ENCODE data around the gene OSM. TPM values are rescaled to one million over a fixed set of nuclear protein-coding genes. Genes with fewer than 3 reads are reported as not detected.

The OSM gene
- polyA plus RNA-seq, 1 donor (not counting 4 experiments of a cell fraction or from before 2014, with no cell fraction given): not detected

DNA sequence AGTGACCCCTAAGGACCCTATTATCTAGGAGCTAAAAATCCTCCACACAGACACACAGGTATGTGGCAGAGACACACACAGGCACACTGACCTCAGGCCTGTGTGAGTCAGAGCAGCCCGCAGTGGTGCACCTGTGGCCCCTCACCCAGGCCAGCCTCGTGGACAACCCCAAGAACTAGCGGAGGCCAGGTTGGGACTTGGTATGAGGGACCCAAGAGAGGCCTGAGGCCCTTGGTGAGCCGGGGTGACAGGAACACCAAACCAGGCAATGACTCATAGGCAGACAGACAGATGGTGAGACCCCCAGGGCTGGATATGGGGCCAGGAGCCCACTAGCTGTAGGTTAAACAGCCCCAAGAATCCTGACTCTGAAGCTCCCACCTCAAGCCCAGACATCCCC, 16.7 kb upstream of the OSM start:
- H3K4me2 ChIP-seq (ENCODE audit: control insufficient read depth, extremely low read depth, insufficient read depth, low read depth, low read length): no peak overlapping the region
- no peaks in the 10 kb centered on the region for H3K79me2 ChIP-seq (ENCODE audit: control insufficient read depth, insufficient read depth, low read length)
- H3K9me1 ChIP-seq (ENCODE audit: control insufficient read depth, extremely low read depth, insufficient read depth, low read length): no peaks in the 10 kb centered on the region
- H2AFZ ChIP-seq (ENCODE audit: control insufficient read depth, low read length): no peak overlapping the region
- H3K4me1 ChIP-seq (ENCODE audit: control insufficient read depth, extremely low read depth, insufficient read depth, low read length): no peaks in the 10 kb centered on the region
- FAIRE-seq (no peak), DNase-seq (ENCODE audit: low read depth, low spot score) (no peak)
- dilution Hi-C loops (cut with MboI; ENCODE audit: extremely low pct_ligation_motif_present, low sequenced_read_pairs): no loop called here
- H3K9ac ChIP-seq (ENCODE audit: control insufficient read depth, extremely low read depth, insufficient read depth, low read length): no peak overlapping the region
- peaks cover 0 to 7% of the 10 kb centered on the region in 2 experiments for H3K36me3 ChIP-seq (ENCODE audit: control insufficient read depth in 2 of 2, extremely low read depth in 1 of 2, insufficient read depth in 2 of 2, low read length in 2 of 2)
- TF ChIP-seq CTCF (optimal IDR thresholded peaks at IDR 0.05 in 1 of 3, IDR thresholded peaks at IDR 0.05 in 1 of 3, conservative IDR thresholded peaks at IDR 0.05 in 1 of 3; ENCODE audit: extremely low read depth in 1 of 3, insufficient read depth in 2 of 3, low read length in 3 of 3) (no peak), EZH2 (IDR thresholded peaks at IDR 0.05; ENCODE audit: low read length) (no peak)
- H4K20me1 ChIP-seq (ENCODE audit: control insufficient read depth, extremely low read depth, insufficient read depth, low read length): no peaks in the 10 kb centered on the region
- H3K27ac ChIP-seq (ENCODE audit: control insufficient read depth, insufficient read depth, low read length): no peak overlapping the region
- no peaks in the 10 kb centered on the region for H3K27me3 ChIP-seq (ENCODE audit: control insufficient read depth, extremely low read depth, insufficient read depth, low read length)
- H3K9me3 ChIP-seq (ENCODE audit: control insufficient read depth, low read depth, low read length): no peaks in the 10 kb centered on the region
- H3K4me3 ChIP-seq (ENCODE audit: control insufficient read depth in 2 of 3, extremely low read depth in 1 of 3, insufficient read depth in 2 of 3, low read depth in 1 of 3, low read length in 3 of 3): no peak overlapping the region

DNA sequence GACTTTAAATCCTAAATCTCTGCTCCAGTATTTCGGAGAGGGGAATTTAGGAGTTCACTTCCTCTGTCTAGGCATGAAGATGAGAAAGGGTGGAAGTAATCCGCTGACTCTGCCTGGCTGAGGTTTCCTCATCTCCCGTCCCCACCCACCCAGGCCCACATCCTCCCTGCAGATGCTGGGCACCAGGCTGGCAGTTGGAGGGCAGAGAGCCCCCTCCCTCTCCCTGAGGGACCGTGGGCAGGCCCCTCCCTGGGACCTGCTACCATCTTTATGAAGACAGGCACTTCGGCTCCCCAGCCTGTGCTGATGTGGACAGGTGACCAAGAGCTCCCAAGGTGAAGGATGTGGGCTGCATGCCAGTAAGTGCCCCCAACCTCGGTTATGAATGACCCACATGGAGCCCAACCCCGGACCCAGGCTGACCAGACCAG, 16.0 kb upstream of the OSM start:
- H3K27ac ChIP-seq (ENCODE audit: control insufficient read depth, insufficient read depth, low read length): no peak overlapping the region
- dilution Hi-C loops (cut with MboI; ENCODE audit: extremely low pct_ligation_motif_present, low sequenced_read_pairs): no loop called here
- no peak overlapping the region for H3K4me3 ChIP-seq (ENCODE audit: control insufficient read depth in 2 of 3, extremely low read depth in 1 of 3, insufficient read depth in 2 of 3, low read depth in 1 of 3, low read length in 3 of 3)
- no peak overlapping the region for H3K4me2 ChIP-seq (ENCODE audit: control insufficient read depth, extremely low read depth, insufficient read depth, low read depth, low read length)
- H3K9ac ChIP-seq (ENCODE audit: control insufficient read depth, extremely low read depth, insufficient read depth, low read length): no peak overlapping the region
- no peaks in the 10 kb centered on the region for H3K9me1 ChIP-seq (ENCODE audit: control insufficient read depth, extremely low read depth, insufficient read depth, low read length)
- H3K79me2 ChIP-seq (ENCODE audit: control insufficient read depth, insufficient read depth, low read length): no peaks in the 10 kb centered on the region
- DNase-seq (ENCODE audit: low read depth, low spot score) (no peak), FAIRE-seq (no peak)
- no peaks in the 10 kb centered on the region for H4K20me1 ChIP-seq (ENCODE audit: control insufficient read depth, extremely low read depth, insufficient read depth, low read length)
- H2AFZ ChIP-seq (ENCODE audit: control insufficient read depth, low read length): no peak overlapping the region
- no peak for TF ChIP-seq CTCF (optimal IDR thresholded peaks at IDR 0.05 in 1 of 3, IDR thresholded peaks at IDR 0.05 in 1 of 3, conservative IDR thresholded peaks at IDR 0.05 in 1 of 3; ENCODE audit: extremely low read depth in 1 of 3, insufficient read depth in 2 of 3, low read length in 3 of 3)
- no peak for TF ChIP-seq EZH2 (IDR thresholded peaks at IDR 0.05; ENCODE audit: low read length)
- no peaks in the 10 kb centered on the region for H3K9me3 ChIP-seq (ENCODE audit: control insufficient read depth, low read depth, low read length)
- H3K4me1 ChIP-seq (ENCODE audit: control insufficient read depth, extremely low read depth, insufficient read depth, low read length): peaks cover 5% of the 10 kb centered on the region
- H3K36me3 ChIP-seq (ENCODE audit: control insufficient read depth in 2 of 2, extremely low read depth in 1 of 2, insufficient read depth in 2 of 2, low read length in 2 of 2): peaks cover 0 to 7% of the 10 kb centered on the region in 2 experiments
- H3K27me3 ChIP-seq (ENCODE audit: control insufficient read depth, extremely low read depth, insufficient read depth, low read length): no peaks in the 10 kb centered on the region
